B cell (primary cell): ENCODE data around the gene BMPER. TPM values are rescaled to one million over a fixed set of nuclear protein-coding genes. Genes with fewer than 3 reads are reported as not detected.

Experiments
- ATAC-seq: fragments of 200-7000 bp; cut with Tn5 transposase; one replicate; pipeline ENCODE4 v1.10.0; 2021; ENCODE audit warnings: low read depth, mild to moderate bottlenecking, moderate number of reproducible peaks, moderate library complexity
- CTCF ChIA-PET: fragments of 350-600 bp; sonication (Branson Sonifier 250); formaldehyde crosslinking; loops from one replicate; lab custom pipeline; 2021; ENCODE audit warnings: antibody characterized with exemption, inconsistent platforms; lab: Charles Lee
- POLR2A ChIA-PET: fragments of 350-600 bp; sonication (Branson Sonifier 250); formaldehyde crosslinking; loops from one replicate; lab custom pipeline; 2021; ENCODE audit warnings: antibody characterized with exemption; lab: Charles Lee
- DNase-seq: peaks from one replicate; pipeline ENCODE4 v3.0.0; 2013
- H2AFZ ChIP-seq: 2 replicates; pipeline ENCODE4 v1.6.1; 2012; ENCODE audit warnings: mild to moderate bottlenecking, low read depth, low read length; ENCODE audit not compliant: insufficient read depth, poor library complexity, severe bottlenecking
- H3K27ac ChIP-seq, 2 donors: 1 replicate in 1 of 2; 2 replicates in 1 of 2; pipeline ENCODE4 v1.5.1; 2012 to 2013; ENCODE audit warnings: low read length in 2 of 2, mild to moderate bottlenecking in 2 of 2, moderate library complexity in 1 of 2
- H3K27me3 ChIP-seq, 4 experiments: fragments of 200-600 bp in 1 of 4; sonication (generic) in 1 of 4; replicated peaks in 1 of 4; 1 replicate in 2 of 4; 2 replicates in 2 of 4; pipeline versions ENCODE4 v1.6.1 to v1.7.0; 2013 to 2016; ENCODE audit warnings: low read length in 3 of 4, mild to moderate bottlenecking in 2 of 4, mixed read lengths in 1 of 4, moderate library complexity in 1 of 4; ENCODE audit not compliant: insufficient read depth in 4 of 4, control insufficient read depth in 3 of 4; ENCODE audit errors: control extremely low read depth in 1 of 4
- H3K36me3 ChIP-seq, 2 experiments: replicated peaks in 1 of 2; 1 replicate in 1 of 2; 2 replicates in 1 of 2; pipeline versions ENCODE4 v1.6.1 to v1.7.1; 2013; ENCODE audit warnings: low read length in 1 of 2; ENCODE audit not compliant: insufficient read depth in 2 of 2, control insufficient read depth in 1 of 2; ENCODE audit errors: control extremely low read depth in 1 of 2, extremely low read depth in 1 of 2
- H3K4me1 ChIP-seq, 2 donors: fragments of 200-600 bp in 1 of 2; sonication (generic) in 1 of 2; 1 replicate in 1 of 2; 2 replicates in 1 of 2; pipeline versions ENCODE4 v1.5.1 to v1.6.1; 2013 to 2017; ENCODE audit warnings: low read length in 2 of 2; ENCODE audit not compliant: control insufficient read depth in 2 of 2, insufficient read depth in 2 of 2
- H3K4me2 ChIP-seq: replicated peaks from 2 replicates; pipeline ENCODE3; 2012; ENCODE audit warnings: mild to moderate bottlenecking, low read depth, low read length; ENCODE audit not compliant: poor library complexity, severe bottlenecking
- H3K4me3 ChIP-seq, 5 experiments: fragments of 200-600 bp in 1 of 5; sonication (generic) in 1 of 5; 1 replicate in 3 of 5; 2 replicates in 2 of 5; pipeline versions ENCODE4 v1.5.1 to v1.7.0; 2011 to 2016; ENCODE audit warnings: low read length in 4 of 5, mild to moderate bottlenecking in 4 of 5, low read depth in 2 of 5, control low read depth in 1 of 5, moderate library complexity in 1 of 5; ENCODE audit not compliant: insufficient read depth in 1 of 5; ENCODE audit errors: control extremely low read depth in 1 of 5, extremely low read depth in 1 of 5
- H3K79me2 ChIP-seq: fragments of 200-600 bp; sonication (generic); one replicate; pipeline ENCODE4 v1.6.0; 2016; ENCODE audit warnings: low read length; ENCODE audit not compliant: control insufficient read depth, insufficient read depth
- H3K9ac ChIP-seq: fragments of 200-600 bp; sonication (generic); 2 replicates; pipeline ENCODE4 v1.6.1; 2017; ENCODE audit warnings: mild to moderate bottlenecking, low read length, moderate library complexity
- H3K9me3 ChIP-seq, 3 donors: one replicate each; pipeline versions ENCODE4 v1.6.1 to v1.7.1; 2013; ENCODE audit warnings: low read length in 2 of 3; ENCODE audit not compliant: control insufficient read depth in 2 of 3, insufficient read depth in 1 of 3; ENCODE audit errors: control extremely low read depth in 1 of 3
- H4K20me1 ChIP-seq: 2 replicates; pipeline ENCODE4 v1.6.0; 2012; ENCODE audit warnings: mild to moderate bottlenecking, low read length; ENCODE audit not compliant: insufficient read depth, control insufficient read depth, poor library complexity, severe bottlenecking
- H3K27ac Mint-ChIP-seq: one replicate; pipeline ENCODE4 v1.8.0; 2021; ENCODE audit warnings: mixed read lengths
- H3K27me3 Mint-ChIP-seq: one replicate; pipeline ENCODE4 v1.8.0; 2021; ENCODE audit warnings: mixed read lengths
- H3K4me1 Mint-ChIP-seq: one replicate; pipeline ENCODE4 v1.8.0; 2021; ENCODE audit warnings: mixed read lengths
- H3K4me3 Mint-ChIP-seq: one replicate; pipeline ENCODE4 v1.8.0; 2021; ENCODE audit warnings: mixed read lengths
- H3K9me3 Mint-ChIP-seq: one replicate; pipeline ENCODE4 v1.8.0; 2022; ENCODE audit warnings: mixed read lengths; ENCODE audit not compliant: insufficient read depth
- EZH2 ChIP-seq: IDR thresholded peaks from 2 replicates; pipeline ENCODE4 v1.6.1; 2012; ENCODE audit warnings: borderline replicate concordance, low read depth, mild to moderate bottlenecking, moderate library complexity, low read length; ENCODE audit not compliant: insufficient read depth, poor library complexity, severe bottlenecking
- WGBS: methylation state at CpG from one replicate; pipeline ENCODE4 v1.1.5; 2013; ENCODE audit warnings: missing lambda C conversion rate; ENCODE audit not compliant: insufficient coverage; 5-methylcytosine and 5-hydroxymethylcytosine counted together
- intact Hi-C: fragments of 100-400 bp; cut with micrococcal nuclease; formaldehyde crosslinking; loops from one replicate; pipeline ENCODE4 v1.10.0; 2022
- polyA plus RNA-seq: library from polyadenylated mRNA; depleted of rRNA; stranded (reverse); fragments of >200 nt; gene quantifications from 2 replicates; pipeline ENCODE4 v1.2.3, GENCODE V29; 2012
- total RNA-seq, 2 donors: library from RNA; stranded (reverse); fragments of 120-200 nt in 1 of 2; gene quantifications; 1 replicate in 1 of 2; 2 replicates in 1 of 2; pipeline versions ENCODE4 v1.2.3 to v1.2.4, GENCODE V29; 2013 to 2022
- TF ChIP-seq, protein P1 (sequence below): fragments of 200-600 bp; IDR thresholded peaks from one replicate; pipeline ENCODE4 v1.8.0; 2022; ENCODE audit warnings: antibody characterized with exemption, mild to moderate bottlenecking

BMPER gene
- total and polyA plus RNA-seq, 2 donors (not counting 1 experiment from before 2014, with no cell fraction given) = not detected

DNA sequence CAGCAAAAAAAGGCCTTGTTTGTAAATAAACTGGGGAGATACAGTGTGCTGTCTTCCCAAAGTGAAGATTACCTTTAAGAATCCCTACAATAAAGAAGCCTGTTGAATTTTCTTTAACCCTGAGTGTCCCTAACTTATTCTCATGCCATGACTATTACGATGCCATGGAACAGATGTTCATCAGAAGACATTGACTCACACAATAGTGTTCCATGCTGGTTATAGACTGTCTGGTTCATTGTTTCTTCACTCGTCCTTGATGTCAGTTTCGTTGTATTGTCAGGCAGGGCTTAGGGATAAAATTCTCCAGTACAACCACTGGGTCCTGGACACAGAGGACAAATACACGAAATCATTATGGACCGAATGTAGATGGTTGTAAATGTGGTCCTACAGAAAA lies 36.2 kb upstream of the BMPER start:
- TF ChIP-seq EZH2 = no peak
- TF ChIP-seq, protein P1, sequence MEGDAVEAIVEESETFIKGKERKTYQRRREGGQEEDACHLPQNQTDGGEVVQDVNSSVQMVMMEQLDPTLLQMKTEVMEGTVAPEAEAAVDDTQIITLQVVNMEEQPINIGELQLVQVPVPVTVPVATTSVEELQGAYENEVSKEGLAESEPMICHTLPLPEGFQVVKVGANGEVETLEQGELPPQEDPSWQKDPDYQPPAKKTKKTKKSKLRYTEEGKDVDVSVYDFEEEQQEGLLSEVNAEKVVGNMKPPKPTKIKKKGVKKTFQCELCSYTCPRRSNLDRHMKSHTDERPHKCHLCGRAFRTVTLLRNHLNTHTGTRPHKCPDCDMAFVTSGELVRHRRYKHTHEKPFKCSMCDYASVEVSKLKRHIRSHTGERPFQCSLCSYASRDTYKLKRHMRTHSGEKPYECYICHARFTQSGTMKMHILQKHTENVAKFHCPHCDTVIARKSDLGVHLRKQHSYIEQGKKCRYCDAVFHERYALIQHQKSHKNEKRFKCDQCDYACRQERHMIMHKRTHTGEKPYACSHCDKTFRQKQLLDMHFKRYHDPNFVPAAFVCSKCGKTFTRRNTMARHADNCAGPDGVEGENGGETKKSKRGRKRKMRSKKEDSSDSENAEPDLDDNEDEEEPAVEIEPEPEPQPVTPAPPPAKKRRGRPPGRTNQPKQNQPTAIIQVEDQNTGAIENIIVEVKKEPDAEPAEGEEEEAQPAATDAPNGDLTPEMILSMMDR = no peak
- Mint-ChIP-seq H3K27ac (no peak overlapping the region), H3K9me3 (no peaks in the 10 kb centered on the region), H3K4me1 (no peaks in the 10 kb centered on the region), H3K4me3 (no peak overlapping the region), H3K27me3 (peaks cover 3% of the 10 kb centered on the region)
- Histone ChIP-seq H3K27me3 (peaks cover 0 to 2% (median 0%) of the 10 kb centered on the region in 4 experiments), H4K20me1 (no peaks in the 10 kb centered on the region), H3K4me3 (no peak overlapping the region), H3K9ac (no peak overlapping the region), H3K27ac (no peak overlapping the region), H3K79me2 (no peaks in the 10 kb centered on the region), H3K36me3 (no peaks in the 10 kb centered on the region), H2AFZ (no peak overlapping the region), H3K4me2 (no peak overlapping the region), H3K9me3 (no peaks in the 10 kb centered on the region), H3K4me1 (no peaks in the 10 kb centered on the region)
- intact Hi-C loops = no loop called here
- DNase-seq = no peak
- ChIA-PET POLR2A (no interaction called here), CTCF (no interaction called here)
- no peak for ATAC-seq
- WGBS = 80% methylated on average over 2 of the region's 5 CpGs

DNA sequence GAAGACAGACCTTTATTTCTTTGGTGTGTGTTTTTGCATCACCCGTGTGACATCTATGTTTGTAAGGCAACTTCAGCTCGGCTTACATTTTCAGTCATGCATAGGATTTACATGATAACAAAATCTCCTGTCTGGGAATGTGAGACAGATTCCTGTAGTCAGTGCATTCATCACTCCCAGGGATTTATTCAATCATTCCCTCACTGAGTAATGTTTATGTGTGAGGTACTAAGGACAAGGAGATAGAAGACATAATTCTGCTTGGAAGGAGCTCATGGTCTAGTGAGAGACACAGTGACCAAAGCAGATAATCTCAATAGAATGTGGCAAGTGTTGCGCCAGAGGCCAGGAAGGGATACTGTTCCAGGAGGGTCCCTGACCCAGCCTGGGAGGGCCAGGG lies 35.2 kb upstream of the BMPER start:
- H3K9me3 Mint-ChIP-seq = no peaks in the 10 kb centered on the region
- H3K27ac Mint-ChIP-seq = no peak overlapping the region
- TF ChIP-seq EZH2 = no peak
- TF ChIP-seq, protein P1 = no peak
- H3K27me3 Mint-ChIP-seq = peaks cover 6% of the 10 kb centered on the region
- intact Hi-C loops = no loop called here
- WGBS = 100% methylated on average over 1 of the region's 3 CpGs
- H3K4me3 ChIP-seq = no peak overlapping the region
- ChIA-PET CTCF (no interaction called here), POLR2A (no interaction called here)
- H3K27ac ChIP-seq = no peak overlapping the region
- no peak overlapping the region for H3K4me3 Mint-ChIP-seq
- H3K9me3 ChIP-seq = no peaks in the 10 kb centered on the region
- no peak for ATAC-seq
- no peaks in the 10 kb centered on the region for H4K20me1 ChIP-seq
- H3K4me1 Mint-ChIP-seq = no peaks in the 10 kb centered on the region
- no peaks in the 10 kb centered on the region for H3K4me1 ChIP-seq
- no peaks in the 10 kb centered on the region for H3K79me2 ChIP-seq
- no peak overlapping the region for H3K4me2 ChIP-seq
- H2AFZ ChIP-seq = no peak overlapping the region
- no peak overlapping the region for H3K9ac ChIP-seq
- H3K36me3 ChIP-seq = no peaks in the 10 kb centered on the region
- peaks cover 0 to 3% (median 0%) of the 10 kb centered on the region in 4 experiments for H3K27me3 ChIP-seq
- DNase-seq = no peak
